ENCODE data around the gene GPA33.

The GPA33 gene

GRCh38 chr1:167106119-167106461 lies 15.9 kb upstream of the GPA33 start:
- Histone ChIP-seq H3K36me3 (no peaks in the 10 kb centered on the region), H3K27ac (no peak overlapping the region), H3K4me3 (ENCODE audit: low read depth, low read length) (no peak overlapping the region), H3K9me3 (ENCODE audit: severe bottlenecking) (no peaks in the 10 kb centered on the region), H3K27me3 (ENCODE audit: insufficient read depth, low read depth, severe bottlenecking) (no peaks in the 10 kb centered on the region)
- DNase-seq, result no peak
- TF ChIP-seq, protein P1, sequence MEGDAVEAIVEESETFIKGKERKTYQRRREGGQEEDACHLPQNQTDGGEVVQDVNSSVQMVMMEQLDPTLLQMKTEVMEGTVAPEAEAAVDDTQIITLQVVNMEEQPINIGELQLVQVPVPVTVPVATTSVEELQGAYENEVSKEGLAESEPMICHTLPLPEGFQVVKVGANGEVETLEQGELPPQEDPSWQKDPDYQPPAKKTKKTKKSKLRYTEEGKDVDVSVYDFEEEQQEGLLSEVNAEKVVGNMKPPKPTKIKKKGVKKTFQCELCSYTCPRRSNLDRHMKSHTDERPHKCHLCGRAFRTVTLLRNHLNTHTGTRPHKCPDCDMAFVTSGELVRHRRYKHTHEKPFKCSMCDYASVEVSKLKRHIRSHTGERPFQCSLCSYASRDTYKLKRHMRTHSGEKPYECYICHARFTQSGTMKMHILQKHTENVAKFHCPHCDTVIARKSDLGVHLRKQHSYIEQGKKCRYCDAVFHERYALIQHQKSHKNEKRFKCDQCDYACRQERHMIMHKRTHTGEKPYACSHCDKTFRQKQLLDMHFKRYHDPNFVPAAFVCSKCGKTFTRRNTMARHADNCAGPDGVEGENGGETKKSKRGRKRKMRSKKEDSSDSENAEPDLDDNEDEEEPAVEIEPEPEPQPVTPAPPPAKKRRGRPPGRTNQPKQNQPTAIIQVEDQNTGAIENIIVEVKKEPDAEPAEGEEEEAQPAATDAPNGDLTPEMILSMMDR (IDR thresholded peaks at IDR 0.05; ENCODE audit: low read depth, low read length), result no peak

- no peak for DNase-seq
- H3K4me3 ChIP-seq (ENCODE audit: low read depth, low read length), result no peak overlapping the region
- H3K27ac ChIP-seq, result no peak overlapping the region
- TF ChIP-seq, protein P1 (IDR thresholded peaks at IDR 0.05; ENCODE audit: low read depth, low read length), result no peak
- H3K9me3 ChIP-seq (ENCODE audit: severe bottlenecking), result no peaks in the 10 kb centered on the region
- no peaks in the 10 kb centered on the region for H3K36me3 ChIP-seq
- no peaks in the 10 kb centered on the region for H3K27me3 ChIP-seq (ENCODE audit: insufficient read depth, low read depth, severe bottlenecking)
Observed at GRCh38 chr1:167105271-167106118, 15.3 kb upstream of the GPA33 start.

- H3K4me3 ChIP-seq (ENCODE audit: low read depth, low read length), result no peak overlapping the region
- H3K9me3 ChIP-seq (ENCODE audit: severe bottlenecking), result no peaks in the 10 kb centered on the region
- TF ChIP-seq, protein P1 (IDR thresholded peaks at IDR 0.05; ENCODE audit: low read depth, low read length), result no peak
- no peak overlapping the region for H3K27ac ChIP-seq
- no peak for DNase-seq
- H3K36me3 ChIP-seq, result no peaks in the 10 kb centered on the region
- no peaks in the 10 kb centered on the region for H3K27me3 ChIP-seq (ENCODE audit: insufficient read depth, low read depth, severe bottlenecking)
Observed at GRCh38 chr1:167104256-167104633, 14.1 kb upstream of the GPA33 start.

DNA sequence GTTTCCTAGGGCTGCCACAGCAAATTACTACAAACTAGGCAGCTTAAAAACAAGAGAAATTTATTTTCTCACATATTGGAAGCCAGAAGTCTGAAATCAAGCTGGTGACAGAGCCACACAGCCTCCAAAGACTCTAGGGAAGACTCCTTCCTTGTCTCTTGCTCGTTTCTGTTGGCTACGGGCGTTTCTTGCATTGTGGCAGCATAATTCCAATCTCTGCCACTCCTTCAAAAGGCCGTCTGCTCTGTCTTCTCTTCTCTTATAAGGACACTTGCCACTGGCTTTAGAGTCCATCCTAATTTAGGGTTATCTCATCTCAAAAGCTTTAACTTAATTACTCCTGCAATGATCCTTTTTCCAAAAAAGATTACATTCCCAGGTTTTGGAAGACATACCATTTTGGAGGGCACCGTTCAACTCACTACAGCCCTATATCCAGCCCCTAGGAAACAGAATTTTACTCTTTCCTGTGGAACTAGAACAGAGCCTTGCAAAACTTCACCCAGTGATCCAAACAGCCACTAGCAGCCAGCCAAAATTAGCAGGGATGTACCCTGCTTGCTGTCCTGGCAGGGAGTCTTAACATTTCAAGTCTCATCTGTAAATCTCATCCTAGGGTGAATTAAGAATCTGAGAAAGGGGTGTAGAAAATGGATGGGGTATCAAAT lies 12.9 kb upstream of the GPA33 start:
- no peak for DNase-seq
- Histone ChIP-seq H3K27ac (no peak overlapping the region), H3K4me3 (ENCODE audit: low read depth, low read length) (no peak overlapping the region), H3K27me3 (ENCODE audit: insufficient read depth, low read depth, severe bottlenecking) (no peaks in the 10 kb centered on the region), H3K9me3 (ENCODE audit: severe bottlenecking) (no peaks in the 10 kb centered on the region), H3K36me3 (no peaks in the 10 kb centered on the region)
- TF ChIP-seq, protein P1 (IDR thresholded peaks at IDR 0.05; ENCODE audit: low read depth, low read length), result no peak

- Histone ChIP-seq H3K36me3 (no peaks in the 10 kb centered on the region), H3K4me3 (ENCODE audit: low read depth, low read length) (no peak overlapping the region), H3K27me3 (ENCODE audit: insufficient read depth, low read depth, severe bottlenecking) (no peaks in the 10 kb centered on the region), H3K27ac (no peak overlapping the region), H3K9me3 (ENCODE audit: severe bottlenecking) (no peaks in the 10 kb centered on the region)
- DNase-seq, result no peak
- TF ChIP-seq, protein P1 (IDR thresholded peaks at IDR 0.05; ENCODE audit: low read depth, low read length), result no peak
Observed at GRCh38 chr1:167101754-167102153, 11.6 kb upstream of the GPA33 start.

Measured in WERI-Rb-1 (cell line).